Muscle of leg (tissue), 11 donors: ENCODE results near the gene USP48. TPM values are rescaled to one million over a fixed set of nuclear protein-coding genes. Genes with fewer than 3 reads are reported as not detected.

Source experiments
- DNase-seq: peaks from one replicate; pipeline ENCODE4 v3.0.0; 2013
- H3K27ac ChIP-seq: one replicate; pipeline ENCODE4 v1.5.1; 2013; ENCODE audit warnings: mild to moderate bottlenecking, low read length, control low read depth
- H3K27me3 ChIP-seq: one replicate; pipeline ENCODE4 v1.6.1; 2013; ENCODE audit warnings: low read length; ENCODE audit not compliant: control insufficient read depth, insufficient read depth
- H3K36me3 ChIP-seq: one replicate; pipeline ENCODE4 v1.6.1; 2013; ENCODE audit warnings: low read length; ENCODE audit not compliant: control insufficient read depth, insufficient read depth
- H3K4me1 ChIP-seq: one replicate; pipeline ENCODE4 v1.6.1; 2013; ENCODE audit warnings: low read length; ENCODE audit not compliant: control insufficient read depth, insufficient read depth
- H3K4me3 ChIP-seq: one replicate; pipeline ENCODE4 v1.5.1; 2013; ENCODE audit warnings: low read length, control low read depth
- H3K9me3 ChIP-seq: replicated peaks from 2 replicates; pipeline ENCODE4 v1.6.1; 2013; ENCODE audit warnings: low read depth, low read length; ENCODE audit not compliant: control insufficient read depth
- WGBS: methylation state at CpG from one replicate; pipeline ENCODE4 v1.1.5; 2013; ENCODE audit warnings: missing lambda C conversion rate; ENCODE audit not compliant: insufficient coverage; 5-methylcytosine and 5-hydroxymethylcytosine counted together
- polyA plus RNA-seq, 8 donors: library from polyadenylated mRNA; unstranded; fragments of 120-200 nt; gene quantifications; one replicate each; pipeline versions ENCODE4 v1.2.1 to v1.2.3, GENCODE V29; 2013; ENCODE audit warnings: inconsistent platforms in 1 of 8, low replicate concordance in 1 of 8; ENCODE audit not compliant: insufficient read length in 8 of 8, insufficient read depth in 1 of 8
- total RNA-seq: library from RNA; stranded (reverse); fragments of 120-200 nt; gene quantifications from one replicate; pipeline ENCODE4 v1.2.4, GENCODE V29; 2013

Gene USP48
- total and polyA plus RNA-seq, 9 donors, result 29.3 to 56.6 (median 43.3) TPM

DNA sequence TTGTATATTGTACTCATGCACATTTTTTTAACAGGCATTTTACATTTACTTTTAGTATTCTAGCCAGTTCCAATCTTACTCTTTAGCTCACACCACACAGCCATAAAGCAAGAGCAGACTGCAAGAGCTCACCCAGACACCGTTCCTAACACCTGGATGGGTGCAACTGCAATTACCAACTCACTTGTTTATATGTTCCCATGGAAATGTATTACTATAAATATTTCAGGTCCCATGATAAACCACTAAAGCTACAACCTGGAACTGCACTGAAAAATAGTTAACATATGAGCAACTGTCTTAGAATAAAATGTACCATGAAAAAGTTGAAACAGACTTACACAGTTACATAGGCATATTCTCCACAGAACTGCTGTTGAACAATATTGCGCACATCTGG lies 30.8 kb downstream of the USP48 start:
- WGBS, result no CpG with 5 or more reads among the region's 2 CpGs
- DNase-seq, result no peak
- Histone ChIP-seq H3K36me3 (peaks cover 54% of the 10 kb centered on the region), H3K27me3 (no peaks in the 10 kb centered on the region), H3K4me3 (no peak overlapping the region), H3K27ac (no peak overlapping the region), H3K4me1 (no peaks in the 10 kb centered on the region), H3K9me3 (no peaks in the 10 kb centered on the region)

DNA sequence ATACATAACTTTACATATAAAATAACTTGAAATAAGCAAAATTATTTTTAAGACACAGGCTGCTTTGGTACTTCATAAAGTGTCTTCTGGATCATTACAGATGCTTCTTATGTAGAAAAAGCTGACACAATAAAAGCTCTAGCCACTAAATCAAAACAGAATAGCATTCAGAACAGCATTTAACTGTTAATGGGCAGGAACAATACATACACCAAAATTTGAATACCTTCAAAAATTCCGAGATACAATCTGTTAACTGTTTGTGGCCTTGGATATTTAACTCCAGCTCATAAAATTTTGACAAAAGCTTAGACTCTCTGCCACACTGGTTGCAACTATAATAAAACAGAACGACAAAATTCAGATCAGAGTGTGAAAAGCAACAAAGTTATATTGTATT lies 31.7 kb downstream of the USP48 start:
- Histone ChIP-seq H3K4me1 (no peaks in the 10 kb centered on the region), H3K9me3 (no peaks in the 10 kb centered on the region), H3K27me3 (no peaks in the 10 kb centered on the region), H3K4me3 (no peak overlapping the region), H3K27ac (no peak overlapping the region), H3K36me3 (peaks cover 56% of the 10 kb centered on the region)
- DNase-seq, result no peak
- no CpG with 5 or more reads among the region's 2 CpGs for WGBS

DNA sequence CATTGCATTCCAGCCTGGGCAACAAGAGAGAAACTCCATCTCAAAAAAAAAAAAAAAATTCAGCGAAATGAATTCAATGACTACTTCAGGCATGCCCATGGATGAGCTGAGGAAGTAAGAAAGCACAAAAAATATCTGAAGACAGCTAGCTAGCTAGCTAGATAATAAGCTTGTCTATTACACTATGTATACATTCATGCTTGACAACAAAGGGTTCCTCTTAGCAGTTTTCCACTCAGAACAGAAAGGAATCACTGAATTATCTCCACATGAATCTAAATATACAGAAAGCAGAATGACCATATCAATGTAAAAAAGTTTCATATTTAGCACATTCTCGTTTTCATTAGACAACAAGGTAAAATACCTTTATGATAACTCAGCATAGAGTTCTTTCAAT lies 32.1 kb downstream of the USP48 start:
- DNase-seq, result no peak
- no peaks in the 10 kb centered on the region for H3K9me3 ChIP-seq
- no peak overlapping the region for H3K4me3 ChIP-seq
- H3K27me3 ChIP-seq, result no peaks in the 10 kb centered on the region
- no CpG with 5 or more reads among the region's 2 CpGs for WGBS
- H3K4me1 ChIP-seq, result no peaks in the 10 kb centered on the region
- H3K27ac ChIP-seq, result no peak overlapping the region
- peaks cover 52% of the 10 kb centered on the region for H3K36me3 ChIP-seq

DNA sequence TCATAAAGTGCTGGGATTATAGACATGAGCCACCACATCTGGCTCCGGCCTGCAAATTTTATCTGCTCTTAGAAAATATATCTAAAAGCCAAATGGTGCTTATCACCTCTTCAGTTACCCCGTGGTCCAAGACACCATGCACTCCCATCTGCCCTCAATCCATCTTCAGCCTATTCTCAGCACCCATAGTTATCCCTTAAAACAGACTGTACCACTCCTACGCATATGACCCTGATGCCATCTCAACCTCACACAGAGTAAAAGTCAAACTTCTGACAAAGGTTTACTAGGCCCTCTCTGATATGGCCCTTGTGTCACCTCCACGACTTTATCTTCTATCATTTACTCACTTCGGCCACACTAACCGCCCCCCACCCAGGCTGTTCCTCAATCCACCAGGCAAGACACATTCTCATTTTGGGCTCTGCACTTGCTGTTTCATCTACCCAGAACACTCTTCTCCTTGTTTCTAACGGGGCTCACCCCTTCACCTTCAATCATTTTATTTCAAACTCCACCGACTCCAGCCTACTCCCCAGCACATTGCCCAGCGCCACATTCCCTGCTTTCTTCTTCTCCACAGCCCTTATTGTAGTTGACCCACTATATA lies 33.0 kb downstream of the USP48 start:
- Histone ChIP-seq H3K27ac (no peak overlapping the region), H3K36me3 (peaks cover 44% of the 10 kb centered on the region), H3K4me3 (no peak overlapping the region), H3K4me1 (no peaks in the 10 kb centered on the region), H3K9me3 (no peaks in the 10 kb centered on the region), H3K27me3 (no peaks in the 10 kb centered on the region)
- 83% methylated on average over 9 of the region's 9 CpGs for WGBS
- no peak for DNase-seq

DNA sequence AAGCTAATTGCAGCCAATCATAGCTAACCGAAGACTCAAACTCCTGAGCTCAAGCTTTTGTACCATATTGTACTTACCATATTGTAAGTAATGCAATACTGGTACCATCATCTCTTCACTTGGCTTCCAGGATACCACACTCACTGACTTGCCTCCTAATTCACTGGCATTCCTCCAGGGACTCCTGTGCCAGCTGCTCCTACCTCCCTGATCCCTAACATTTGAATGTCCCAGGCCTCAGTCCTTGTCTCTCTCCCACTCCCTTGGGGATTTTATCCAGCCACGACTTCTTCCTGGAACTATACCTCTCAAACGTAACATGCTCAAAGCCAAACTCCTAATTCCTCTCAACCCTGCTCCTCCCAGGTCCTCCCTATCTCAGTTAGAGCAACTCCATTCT lies 33.8 kb downstream of the USP48 start:
- DNase-seq, result peak; percentile 28
- Histone ChIP-seq H3K27ac (no peak overlapping the region), H3K4me3 (no peak overlapping the region), H3K9me3 (no peaks in the 10 kb centered on the region), H3K4me1 (no peaks in the 10 kb centered on the region), H3K27me3 (no peaks in the 10 kb centered on the region), H3K36me3 (peaks cover 36% of the 10 kb centered on the region)
- 60% methylated on average over 2 of the region's 3 CpGs for WGBS

DNA sequence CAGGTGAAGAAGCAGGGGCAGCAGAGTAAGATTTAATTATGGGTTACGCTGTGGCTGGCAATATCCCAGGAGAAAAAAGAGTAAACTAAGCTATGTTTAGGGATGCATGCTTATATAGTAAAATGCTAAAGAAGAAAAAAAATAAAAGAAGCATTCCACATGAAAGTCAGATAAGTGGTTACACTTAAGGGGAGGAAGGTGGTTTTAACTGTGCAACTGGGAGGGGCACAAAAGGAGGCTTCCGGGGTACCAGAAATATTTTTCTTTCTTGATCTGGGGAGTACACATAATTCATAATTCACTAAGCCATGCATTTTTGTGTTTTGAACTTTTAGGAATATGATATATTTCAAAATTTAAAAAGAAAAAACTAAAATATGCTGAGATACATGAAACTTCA lies 39.5 kb downstream of the USP48 start:
- Histone ChIP-seq H3K4me1 (no peaks in the 10 kb centered on the region), H3K27me3 (no peaks in the 10 kb centered on the region), H3K36me3 (peaks cover 20% of the 10 kb centered on the region), H3K4me3 (no peak overlapping the region), H3K9me3 (no peaks in the 10 kb centered on the region), H3K27ac (no peak overlapping the region)
- no peak for DNase-seq
- WGBS, result no CpG with 5 or more reads among the region's 2 CpGs

DNA sequence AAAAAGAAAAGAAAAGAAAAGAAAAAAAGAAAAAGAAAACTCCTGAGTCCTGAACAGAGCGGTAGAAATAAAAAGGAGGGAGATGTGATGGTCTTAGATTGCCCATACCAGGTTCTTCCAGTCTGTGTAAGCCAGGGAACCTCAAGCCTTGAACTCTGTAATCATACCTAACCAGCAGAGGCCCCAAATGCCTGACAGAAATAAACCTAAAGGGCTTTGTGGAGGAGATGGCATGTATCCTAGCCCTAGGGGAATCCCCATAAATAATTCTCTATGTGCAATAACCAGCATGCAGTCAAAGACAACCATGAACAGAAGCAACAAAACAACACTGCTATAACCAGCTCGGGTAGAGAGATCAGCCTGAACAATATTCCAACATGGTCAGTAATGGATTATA lies 40.4 kb downstream of the USP48 start:
- WGBS, result no CpG with 5 or more reads among the region's 2 CpGs
- no peaks in the 10 kb centered on the region for H3K27me3 ChIP-seq
- DNase-seq, result peak; percentile 14
- H3K4me3 ChIP-seq, result no peak overlapping the region
- no peak overlapping the region for H3K27ac ChIP-seq
- H3K36me3 ChIP-seq, result peaks cover 20% of the 10 kb centered on the region
- H3K9me3 ChIP-seq, result no peaks in the 10 kb centered on the region
- H3K4me1 ChIP-seq, result no peaks in the 10 kb centered on the region

DNA sequence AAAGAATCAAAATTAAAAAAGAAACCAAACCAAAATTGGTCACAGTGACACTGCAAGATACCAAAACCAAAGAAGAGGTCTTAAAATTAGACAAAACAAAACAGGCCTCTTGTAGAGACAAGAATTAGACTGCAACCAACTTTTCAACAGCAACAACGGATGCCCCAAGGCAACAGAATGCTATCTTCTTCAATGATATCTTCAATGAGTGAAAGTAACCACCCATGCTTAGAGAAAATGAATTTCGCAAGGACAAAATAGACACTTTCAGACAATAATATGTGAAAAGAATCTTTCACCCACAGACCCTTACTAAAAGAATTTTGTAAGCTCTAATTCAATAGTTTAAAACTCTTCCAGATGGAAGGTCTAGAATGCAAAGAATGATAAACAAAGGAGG lies 41.7 kb downstream of the USP48 start:
- Histone ChIP-seq H3K4me1 (no peaks in the 10 kb centered on the region), H3K27me3 (no peaks in the 10 kb centered on the region), H3K9me3 (no peaks in the 10 kb centered on the region), H3K36me3 (peaks cover 22% of the 10 kb centered on the region), H3K27ac (no peak overlapping the region), H3K4me3 (no peak overlapping the region)
- DNase-seq, result no peak
- WGBS, result no CpG with 5 or more reads among the region's 2 CpGs

DNA sequence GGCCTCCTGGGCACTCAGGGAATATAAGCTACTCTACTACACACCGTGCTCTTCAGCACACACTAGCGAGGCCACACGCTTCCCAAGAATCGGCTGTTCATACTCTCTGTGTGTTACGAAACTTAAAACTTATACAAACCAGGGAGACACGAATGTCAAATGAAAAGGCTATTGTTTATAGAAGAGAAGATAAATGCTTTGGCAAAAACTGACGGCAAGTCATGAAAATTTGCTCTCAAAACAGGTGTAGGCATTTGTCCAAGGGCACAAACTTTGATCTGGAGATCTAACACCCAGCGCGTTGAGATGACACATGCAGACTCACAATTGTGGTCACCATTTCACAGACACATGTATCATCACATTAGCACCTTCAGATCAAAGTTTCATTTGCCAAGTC lies 46.1 kb downstream of the USP48 start:
- no peaks in the 10 kb centered on the region for H3K9me3 ChIP-seq
- H3K4me1 ChIP-seq, result no peaks in the 10 kb centered on the region
- no peak overlapping the region for H3K4me3 ChIP-seq
- no peak overlapping the region for H3K27ac ChIP-seq
- WGBS, result 73% methylated on average over 4 of the region's 9 CpGs
- H3K36me3 ChIP-seq, result peaks cover 47% of the 10 kb centered on the region
- no peaks in the 10 kb centered on the region for H3K27me3 ChIP-seq
- DNase-seq, result peak; percentile 28

DNA sequence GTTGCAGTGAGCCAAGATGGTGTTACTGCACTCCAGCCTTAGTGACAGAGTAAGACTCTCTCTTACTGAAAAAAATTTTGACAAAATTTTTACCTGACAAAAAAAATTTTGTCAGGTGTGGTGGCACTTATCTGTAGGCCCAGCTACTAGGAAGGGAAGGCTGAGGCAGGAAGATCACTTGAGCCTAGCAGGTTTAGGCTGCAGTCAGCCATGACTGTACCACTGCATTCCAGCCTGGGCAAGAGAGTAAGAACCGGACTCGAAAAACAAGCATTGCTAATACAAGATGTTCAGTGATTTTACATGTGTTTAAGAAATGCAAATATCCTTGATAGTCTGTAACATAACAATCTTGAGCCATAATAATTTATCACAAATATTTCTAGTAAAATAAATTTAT lies 46.9 kb downstream of the USP48 start:
- no peaks in the 10 kb centered on the region for H3K9me3 ChIP-seq
- peaks cover 48% of the 10 kb centered on the region for H3K36me3 ChIP-seq
- H3K27ac ChIP-seq, result no peak overlapping the region
- no peaks in the 10 kb centered on the region for H3K27me3 ChIP-seq
- H3K4me1 ChIP-seq, result no peaks in the 10 kb centered on the region
- WGBS, result 60% methylated on average over 1 of the region's 2 CpGs
- H3K4me3 ChIP-seq, result no peak overlapping the region
- no peak for DNase-seq

DNA sequence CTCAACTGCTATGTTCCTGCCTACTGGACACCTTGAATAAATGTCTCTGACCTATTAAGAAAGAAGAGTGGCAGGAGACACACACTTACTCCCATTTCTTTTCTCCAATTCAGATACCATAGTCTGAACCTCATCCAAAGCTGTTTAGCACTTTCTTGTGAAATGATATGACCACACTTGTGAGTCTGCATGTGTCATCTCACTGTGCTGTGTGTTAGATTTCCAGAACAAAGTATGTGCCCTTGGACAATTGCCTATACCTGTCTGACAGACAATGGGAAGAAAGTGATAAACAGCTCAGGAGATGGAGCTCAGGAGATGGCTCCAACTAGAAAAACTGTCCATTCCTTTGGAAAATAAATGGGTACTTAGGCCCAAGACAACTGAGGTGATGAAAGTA lies 48.4 kb downstream of the USP48 start:
- no peaks in the 10 kb centered on the region for H3K27me3 ChIP-seq
- H3K4me1 ChIP-seq, result no peaks in the 10 kb centered on the region
- H3K36me3 ChIP-seq, result peaks cover 49% of the 10 kb centered on the region
- no peak overlapping the region for H3K4me3 ChIP-seq
- no peaks in the 10 kb centered on the region for H3K9me3 ChIP-seq
- no peak for DNase-seq
- no peak overlapping the region for H3K27ac ChIP-seq
